ENCODE results near the gene CTPS2. TPM values are rescaled to one million over a fixed set of nuclear protein-coding genes. Genes with fewer than 3 reads are reported as not detected.

Gene CTPS2
- total and polyA plus RNA-seq, 8 donors, result 2.3 to 34.3 (median 10.3) TPM

GRCh38 chrX:16711893-16712547 lies 449 bp downstream of the CTPS2 start:
- Histone ChIP-seq H3K4me3 (peak overlapping the region; percentile 68 to 83 (median 74)), H3K27ac (peak overlapping the region; percentile 82 to 92 (median 89)), H3K27me3 (peaks cover 0 to 24% (median 0%) of the 10 kb centered on the region in 3 donors), H3K4me1 (peaks cover 0 to 17% (median 3%) of the 10 kb centered on the region in 4 donors), H3K36me3 (peaks cover 0 to 9% (median 6%) of the 10 kb centered on the region in 4 donors), H3K9me3 (no peaks in the 10 kb centered on the region)
- TF ChIP-seq POLR2A (IDR thresholded peaks at IDR 0.05) (no peak), CTCF (IDR thresholded peaks at IDR 0.05) (no peak), EP300 (IDR thresholded peaks at IDR 0.05) (no peak), POLR2AphosphoS5 (IDR thresholded peaks at IDR 0.05) (no peak)
- WGBS, 5 donors, result 0 to 6% (median 0%) methylated on average over 15 to 52 of the region's 67 CpGs; no CpG with 5 or more reads in 1 of the 5 donors
- intact Hi-C loops (cut with DNase I; ENCODE audit: low total_unique reads), result loop anchor here (10.0 kb wide), 1 partner anchor 73 kb away; the partner anchor contains the start of gene TXLNG
- peak in 1 of 2 donors; percentile 51 for DNase-seq

GRCh38 chrX:16711219-16711811 lies 1.2 kb downstream of the CTPS2 start:
- 18 to 44% (median 24%) methylated on average over 8 to 9 of the region's 9 CpGs for WGBS, 5 donors
- DNase-seq, result peak in 1 of 2 donors; percentile 23
- intact Hi-C loops (cut with DNase I; ENCODE audit: low total_unique reads), result loop anchor here (10.0 kb wide), 1 partner anchor 73 kb away; the partner anchor contains the start of gene TXLNG
- Histone ChIP-seq H3K4me1 (peaks cover 0 to 17% (median 3%) of the 10 kb centered on the region in 4 donors), H3K36me3 (peaks cover 0 to 11% (median 7%) of the 10 kb centered on the region in 4 donors), H3K9me3 (no peaks in the 10 kb centered on the region), H3K27me3 (peaks cover 0 to 24% (median 0%) of the 10 kb centered on the region in 3 donors), H3K4me3 (peak overlapping the region; percentile 68 to 83 (median 74)), H3K27ac (peak overlapping the region; percentile 82 to 92 (median 89))
- TF ChIP-seq EP300 (IDR thresholded peaks at IDR 0.05), result no peak
- no peak for TF ChIP-seq POLR2A (IDR thresholded peaks at IDR 0.05)
- no peak for TF ChIP-seq POLR2AphosphoS5 (IDR thresholded peaks at IDR 0.05)
- no peak for TF ChIP-seq CTCF (IDR thresholded peaks at IDR 0.05)

GRCh38 chrX:16708016-16708415 lies 4.5 kb downstream of the CTPS2 start:
- intact Hi-C loops (cut with DNase I; ENCODE audit: low total_unique reads), result no loop called here
- peaks cover 0 to 15% (median 7%) of the 10 kb centered on the region in 4 donors for H3K36me3 ChIP-seq
- WGBS, 5 donors, result 68 to 91% (median 75%) methylated on average over 3 of the region's 3 CpGs
- TF ChIP-seq POLR2AphosphoS5 (IDR thresholded peaks at IDR 0.05), result no peak
- no peak for DNase-seq
- H3K27ac ChIP-seq, result no peak overlapping the region
- peaks cover 0 to 18% (median 0%) of the 10 kb centered on the region in 3 donors for H3K27me3 ChIP-seq
- peaks cover 0 to 16% (median 3%) of the 10 kb centered on the region in 4 donors for H3K4me1 ChIP-seq
- no peak overlapping the region for H3K4me3 ChIP-seq
- H3K9me3 ChIP-seq, result no peaks in the 10 kb centered on the region

- no peak for DNase-seq
- TF ChIP-seq EP300 (IDR thresholded peaks at IDR 0.05) (no peak), POLR2AphosphoS5 (IDR thresholded peaks at IDR 0.05) (no peak), POLR2A (IDR thresholded peaks at IDR 0.05) (no peak), CTCF (IDR thresholded peaks at IDR 0.05) (no peak)
- WGBS, 5 donors, result 75 to 94% (median 90%) methylated on average over 3 of the region's 3 CpGs
- intact Hi-C loops (cut with DNase I; ENCODE audit: low total_unique reads), result no loop called here
- Histone ChIP-seq H3K27ac (no peak overlapping the region), H3K4me1 (no peaks in the 10 kb centered on the region), H3K9me3 (no peaks in the 10 kb centered on the region), H3K27me3 (no peaks in the 10 kb centered on the region), H3K4me3 (no peak overlapping the region), H3K36me3 (peaks cover 0 to 15% (median 8%) of the 10 kb centered on the region in 4 donors)
Observed at GRCh38 chrX:16705370-16705769, 7.1 kb downstream of the CTPS2 start.

All from stomach (tissue), 9 donors.